Measurements from ENCODE around the gene ERGIC1. TPM values are rescaled to one million over a fixed set of nuclear protein-coding genes. Genes with fewer than 3 reads are reported as not detected.
A peak's percentile ranks its signal among the peaks of the same experiment; 100 is the strongest.

ERGIC1 gene
- total and polyA plus RNA-seq, 8 donors = 116 to 229 (median 125) TPM

- no peak for TF ChIP-seq CTCF (IDR thresholded peaks at IDR 0.05)
- Histone ChIP-seq H3K27ac (peak overlapping the region; percentile 78 to 86), H3K27me3 (no peaks in the 10 kb centered on the region), H3K9me3 (no peaks in the 10 kb centered on the region), H3K36me3 (peaks cover 0 to 10% of the 10 kb centered on the region in 2 donors), H3K4me1 (peaks cover 20 to 70% of the 10 kb centered on the region in 2 donors), H3K4me3 (peak overlapping the region in 1 of 2 donors; percentile 14)
- intact Hi-C loops (cut with DNase I) = no loop called here
- ATAC-seq (no peak), DNase-seq (no peak)
These were observed 4.3 kb downstream of the ERGIC1 start for GRCh38 chr5:172838151-172838875.

- no peak for TF ChIP-seq CTCF (IDR thresholded peaks at IDR 0.05)
- no peaks in the 10 kb centered on the region for H3K9me3 ChIP-seq
- no peak for ATAC-seq
- H3K4me3 ChIP-seq = no peak overlapping the region
- H3K4me1 ChIP-seq = peaks cover 20 to 66% of the 10 kb centered on the region in 2 donors
- H3K27me3 ChIP-seq = no peaks in the 10 kb centered on the region
- peaks cover 0 to 19% of the 10 kb centered on the region in 2 donors for H3K36me3 ChIP-seq
- intact Hi-C loops (cut with DNase I) = no loop called here
- peak overlapping the region in 1 of 2 donors; percentile 23 for H3K27ac ChIP-seq
- no peak for DNase-seq
These were observed 5.8 kb downstream of the ERGIC1 start for GRCh38 chr5:172839669-172840431.

- ATAC-seq (no peak), DNase-seq (no peak)
- Histone ChIP-seq H3K9me3 (no peaks in the 10 kb centered on the region), H3K27me3 (no peaks in the 10 kb centered on the region), H3K27ac (no peak overlapping the region), H3K36me3 (peaks cover 0 to 19% of the 10 kb centered on the region in 2 donors), H3K4me1 (peaks cover 15 to 66% of the 10 kb centered on the region in 2 donors), H3K4me3 (no peak overlapping the region)
- intact Hi-C loops (cut with DNase I) = no loop called here
- TF ChIP-seq CTCF (IDR thresholded peaks at IDR 0.05) = no peak
These were observed 6.5 kb downstream of the ERGIC1 start for GRCh38 chr5:172840432-172841154.

- no peak for DNase-seq
- ATAC-seq = no peak
- Histone ChIP-seq H3K4me3 (no peak overlapping the region), H3K36me3 (peaks cover 0 to 19% of the 10 kb centered on the region in 2 donors), H3K4me1 (peaks cover 10 to 60% of the 10 kb centered on the region in 2 donors), H3K27me3 (no peaks in the 10 kb centered on the region), H3K9me3 (no peaks in the 10 kb centered on the region), H3K27ac (no peak overlapping the region)
- no peak for TF ChIP-seq CTCF (IDR thresholded peaks at IDR 0.05)
- intact Hi-C loops (cut with DNase I) = no loop called here
These were observed 7.2 kb downstream of the ERGIC1 start for GRCh38 chr5:172841256-172841655.

Data from left lung (tissue), 10 donors.